Right lobe of liver (tissue), 4 donors: ENCODE measurements around the gene MAP3K19.

ENCODE experiments used
- CTCF ChIP-seq, 4 donors: fragments of 200-600 bp in 3 of 4; fragments of 450-650 bp in 1 of 4; IDR thresholded peaks; one replicate each; pipeline versions ENCODE4 v1.5.1 to v1.8.0; 2016 to 2022; ENCODE audit warnings: antibody characterized with exemption in 4 of 4, mild to moderate bottlenecking in 2 of 4
- POLR2A ChIP-seq: fragments of 450-650 bp; IDR thresholded peaks from one replicate; pipeline ENCODE4 v1.6.1; 2017; ENCODE audit warnings: antibody characterized with exemption, mild to moderate bottlenecking
- donor health status: DM: no; HTN: no; CAD: no.
- donor health status: DM: no; HTN: no; CAD: no.
- donor health status: DM: no; HTN: yes; CAD: no.

- TF ChIP-seq CTCF (IDR thresholded peaks at IDR 0.05) (no peak), POLR2A (no peak)
These were observed 12.3 kb upstream of the MAP3K19 start for GRCh38 chr2:135059577-135059976.
